Dendritic cell treated with granulocyte-macrophage colony-stimulating factor and Interleukin-4, amounts not matched to agents 40 ng/mL and 50 ng/mL, for 4 days (primary cell): ENCODE data around the gene ZNF865.

Source experiments
- H3K27ac Mint-ChIP-seq: one replicate; pipeline ENCODE4 v1.8.0; 2022; ENCODE audit warnings: mild to moderate bottlenecking, mixed read lengths
- H3K27me3 Mint-ChIP-seq: one replicate; pipeline ENCODE4 v1.8.0; 2022; ENCODE audit warnings: mild to moderate bottlenecking, mixed read lengths
- H3K36me3 Mint-ChIP-seq: one replicate; pipeline ENCODE4 v1.8.0; 2022; ENCODE audit warnings: low read depth, mixed read lengths
- H3K4me1 Mint-ChIP-seq: one replicate; pipeline ENCODE4 v1.8.0; 2022; ENCODE audit warnings: low read depth, mixed read lengths
- H3K4me3 Mint-ChIP-seq: one replicate; pipeline ENCODE4 v1.8.0; 2022; ENCODE audit warnings: mild to moderate bottlenecking, moderate library complexity, mixed read lengths
- H3K9me3 Mint-ChIP-seq: one replicate; pipeline ENCODE4 v1.8.0; 2022; ENCODE audit warnings: mixed read lengths
- intact Hi-C: fragments of 100-400 bp; cut with micrococcal nuclease; formaldehyde crosslinking; loops from one replicate; pipeline ENCODE4 v1.15.0; 2022

The ZNF865 gene

GRCh38 chr19:55594996-55595545 is 10.4 kb upstream of the ZNF865 start:
- H3K9me3 Mint-ChIP-seq: no peaks in the 10 kb centered on the region
- no peak overlapping the region for H3K27ac Mint-ChIP-seq
- H3K4me3 Mint-ChIP-seq: no peak overlapping the region
- peaks cover 25% of the 10 kb centered on the region for H3K4me1 Mint-ChIP-seq
- H3K27me3 Mint-ChIP-seq: peaks cover 2% of the 10 kb centered on the region
- peaks cover 68% of the 10 kb centered on the region for H3K36me3 Mint-ChIP-seq
- intact Hi-C loops: loop anchor here (5.0 kb wide), 2 partner anchors 42 to 78 kb away; no protein-coding TSS in a partner anchor

- intact Hi-C loops: loop anchor here (5.0 kb wide), 2 partner anchors 41 to 79 kb away; no protein-coding TSS in a partner anchor
- H3K4me1 Mint-ChIP-seq: peaks cover 27% of the 10 kb centered on the region
- no peaks in the 10 kb centered on the region for H3K9me3 Mint-ChIP-seq
- peaks cover 70% of the 10 kb centered on the region for H3K36me3 Mint-ChIP-seq
- H3K27me3 Mint-ChIP-seq: no peaks in the 10 kb centered on the region
- no peak overlapping the region for H3K4me3 Mint-ChIP-seq
- H3K27ac Mint-ChIP-seq: no peak overlapping the region
Observed at GRCh38 chr19:55596304-55596703, 9.1 kb upstream of the ZNF865 start.

GRCh38 chr19:55597501-55597921 is 7.9 kb upstream of the ZNF865 start:
- Mint-ChIP-seq H3K4me1 (peaks cover 34% of the 10 kb centered on the region), H3K27ac (no peak overlapping the region), H3K9me3 (no peaks in the 10 kb centered on the region), H3K4me3 (no peak overlapping the region), H3K27me3 (no peaks in the 10 kb centered on the region), H3K36me3 (peaks cover 69% of the 10 kb centered on the region)
- intact Hi-C loops: loop anchor here (5.0 kb wide), 2 partner anchors 40 to 80 kb away; no protein-coding TSS in a partner anchor

- intact Hi-C loops: loop anchor here (2.0 to 5.0 kb wide), 4 partner anchors 39 to 121 kb away; partner anchors contain the start of genes U2AF2 and ZNF628
- H3K9me3 Mint-ChIP-seq: no peaks in the 10 kb centered on the region
- H3K27ac Mint-ChIP-seq: no peak overlapping the region
- H3K4me3 Mint-ChIP-seq: no peak overlapping the region
- H3K4me1 Mint-ChIP-seq: peaks cover 39% of the 10 kb centered on the region
- peaks cover 70% of the 10 kb centered on the region for H3K36me3 Mint-ChIP-seq
- H3K27me3 Mint-ChIP-seq: no peaks in the 10 kb centered on the region
Observed at GRCh38 chr19:55598034-55598433, 7.4 kb upstream of the ZNF865 start.

- Mint-ChIP-seq H3K9me3 (no peaks in the 10 kb centered on the region), H3K27me3 (no peaks in the 10 kb centered on the region), H3K27ac (peak overlapping the region; percentile 95), H3K36me3 (peaks cover 70% of the 10 kb centered on the region), H3K4me3 (peak overlapping the region; percentile 90), H3K4me1 (peaks cover 48% of the 10 kb centered on the region)
- intact Hi-C loops: loop anchor here (1.0 to 5.0 kb wide), 5 partner anchors 25 to 122 kb away; partner anchors contain the start of genes U2AF2, ZNF628 and ZNF784
Observed at GRCh38 chr19:55598719-55599467, 6.6 kb upstream of the ZNF865 start.

GRCh38 chr19:55599468-55599841 is 6.0 kb upstream of the ZNF865 start, which contains the start of gene FIZ1:
TSS of gene FIZ1 (minus strand) at chr19:55599517. CDS start at chr19:55597865, 1,652 bp downstream.
- Mint-ChIP-seq H3K36me3 (peaks cover 71% of the 10 kb centered on the region), H3K27ac (peak within 1 kb of the TSS; percentile 95), H3K4me3 (peak within 1 kb of the TSS; percentile 90), H3K27me3 (no peaks in the 10 kb centered on the region), H3K9me3 (no peaks in the 10 kb centered on the region), H3K4me1 (peaks cover 52% of the 10 kb centered on the region)
- intact Hi-C loops: loop anchor here (1.0 to 5.0 kb wide), 5 partner anchors 25 to 123 kb away; partner anchors contain the start of genes U2AF2, ZNF628 and ZNF784

- H3K36me3 Mint-ChIP-seq: peaks cover 66% of the 10 kb centered on the region
- intact Hi-C loops: loop anchor here (1.0 to 5.0 kb wide), 5 partner anchors 24 to 123 kb away; partner anchors contain the start of genes U2AF2, ZNF628 and ZNF784
Observed at GRCh38 chr19:55599842-55600661, 5.4 kb upstream of the ZNF865 start, which contains the start of gene ZNF524. TSS of gene ZNF524 (plus strand) at chr19:55600288. CDS start at chr19:55602113, 1,825 bp downstream.

GRCh38 chr19:55600662-55601028 is 4.8 kb upstream of the ZNF865 start:
- no peaks in the 10 kb centered on the region for H3K9me3 Mint-ChIP-seq
- peaks cover 52% of the 10 kb centered on the region for H3K4me1 Mint-ChIP-seq
- peak overlapping the region; percentile 72 for H3K4me3 Mint-ChIP-seq
- H3K27me3 Mint-ChIP-seq: no peaks in the 10 kb centered on the region
- peak overlapping the region; percentile 74 for H3K27ac Mint-ChIP-seq
- intact Hi-C loops: no loop called here
- peaks cover 61% of the 10 kb centered on the region for H3K36me3 Mint-ChIP-seq

More at GRCh38 chr19:55599842-55600661, 5.4 kb upstream of the ZNF865 start, which contains the start of gene ZNF524:
- Mint-ChIP-seq H3K27ac (peak within 1 kb of the TSS; percentile 95), H3K4me1 (peaks cover 57% of the 10 kb centered on the region), H3K27me3 (no peaks in the 10 kb centered on the region), H3K9me3 (no peaks in the 10 kb centered on the region), H3K4me3 (peak within 1 kb of the TSS; percentile 90)

GRCh38 chr19:55601084-55601483 is 4.4 kb upstream of the ZNF865 start:
- intact Hi-C loops: no loop called here
- Mint-ChIP-seq H3K36me3 (peaks cover 61% of the 10 kb centered on the region), H3K9me3 (no peaks in the 10 kb centered on the region), H3K4me3 (peak overlapping the region; percentile 72), H3K27me3 (no peaks in the 10 kb centered on the region), H3K4me1 (peaks cover 55% of the 10 kb centered on the region), H3K27ac (peak overlapping the region; percentile 74)

GRCh38 chr19:55602104-55603001 is 3.1 kb upstream of the ZNF865 start:
- Mint-ChIP-seq H3K4me3 (no peak overlapping the region), H3K4me1 (peaks cover 68% of the 10 kb centered on the region), H3K36me3 (peaks cover 61% of the 10 kb centered on the region), H3K27me3 (no peaks in the 10 kb centered on the region), H3K9me3 (no peaks in the 10 kb centered on the region), H3K27ac (peak overlapping the region; percentile 91)
- intact Hi-C loops: no loop called here

- no peak overlapping the region for H3K4me3 Mint-ChIP-seq
- H3K36me3 Mint-ChIP-seq: peaks cover 61% of the 10 kb centered on the region
- peaks cover 70% of the 10 kb centered on the region for H3K4me1 Mint-ChIP-seq
- peak overlapping the region; percentile 91 for H3K27ac Mint-ChIP-seq
- intact Hi-C loops: no loop called here
- H3K9me3 Mint-ChIP-seq: no peaks in the 10 kb centered on the region
- H3K27me3 Mint-ChIP-seq: no peaks in the 10 kb centered on the region
Observed at GRCh38 chr19:55603115-55603514, 2.3 kb upstream of the ZNF865 start.

GRCh38 chr19:55603581-55604292 is 1.7 kb upstream of the ZNF865 start:
- peak overlapping the region; percentile 91 for H3K27ac Mint-ChIP-seq
- peaks cover 66% of the 10 kb centered on the region for H3K36me3 Mint-ChIP-seq
- peak overlapping the region; percentile 78 for H3K4me3 Mint-ChIP-seq
- H3K4me1 Mint-ChIP-seq: peaks cover 70% of the 10 kb centered on the region
- no peaks in the 10 kb centered on the region for H3K9me3 Mint-ChIP-seq
- intact Hi-C loops: no loop called here
- H3K27me3 Mint-ChIP-seq: no peaks in the 10 kb centered on the region
